ENCODE measurements around the gene IL1RL2. TPM values are rescaled to one million over a fixed set of nuclear protein-coding genes. Genes with fewer than 3 reads are reported as not detected.

IL1RL2 gene
- total RNA-seq, 1 donor from 2014 or later: not detected

DNA sequence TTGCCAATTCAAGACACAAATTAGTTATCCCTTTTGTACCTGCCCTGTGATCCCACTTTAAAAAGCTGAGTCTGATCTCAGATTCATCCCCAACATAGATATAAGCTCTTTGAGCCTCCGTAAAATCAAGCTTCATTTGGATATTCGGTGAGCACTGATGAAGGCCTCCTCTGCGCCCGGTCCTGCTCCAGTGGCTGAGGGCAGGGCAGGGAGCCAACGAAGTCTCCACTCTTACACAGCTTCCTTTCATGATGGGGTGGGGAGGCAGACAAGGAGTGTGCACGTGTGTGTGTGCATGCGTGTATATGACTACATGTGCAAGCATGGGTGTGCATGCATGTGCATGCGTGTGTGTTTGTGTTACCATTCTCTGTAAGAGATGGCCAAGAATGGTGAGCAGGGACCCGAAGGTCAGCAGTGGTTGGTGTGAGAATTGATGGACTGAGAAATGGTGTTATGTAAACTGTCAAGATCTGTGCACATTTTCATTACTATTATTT is 43.6 kb downstream of the IL1RL2 start:
- Histone ChIP-seq H3K4me3 (no peak overlapping the region), H3K4me1 (peaks cover 27% of the 10 kb centered on the region), H3K27ac (no peak overlapping the region), H3K36me3 (no peaks in the 10 kb centered on the region), H3K9me3 (no peaks in the 10 kb centered on the region), H3K27me3 (ENCODE audit: low read depth) (no peaks in the 10 kb centered on the region)
- intact Hi-C loops (cut with DNase I): no loop called here
- DNase-seq (no peak), ATAC-seq (no peak)
- TF ChIP-seq, protein P1, sequence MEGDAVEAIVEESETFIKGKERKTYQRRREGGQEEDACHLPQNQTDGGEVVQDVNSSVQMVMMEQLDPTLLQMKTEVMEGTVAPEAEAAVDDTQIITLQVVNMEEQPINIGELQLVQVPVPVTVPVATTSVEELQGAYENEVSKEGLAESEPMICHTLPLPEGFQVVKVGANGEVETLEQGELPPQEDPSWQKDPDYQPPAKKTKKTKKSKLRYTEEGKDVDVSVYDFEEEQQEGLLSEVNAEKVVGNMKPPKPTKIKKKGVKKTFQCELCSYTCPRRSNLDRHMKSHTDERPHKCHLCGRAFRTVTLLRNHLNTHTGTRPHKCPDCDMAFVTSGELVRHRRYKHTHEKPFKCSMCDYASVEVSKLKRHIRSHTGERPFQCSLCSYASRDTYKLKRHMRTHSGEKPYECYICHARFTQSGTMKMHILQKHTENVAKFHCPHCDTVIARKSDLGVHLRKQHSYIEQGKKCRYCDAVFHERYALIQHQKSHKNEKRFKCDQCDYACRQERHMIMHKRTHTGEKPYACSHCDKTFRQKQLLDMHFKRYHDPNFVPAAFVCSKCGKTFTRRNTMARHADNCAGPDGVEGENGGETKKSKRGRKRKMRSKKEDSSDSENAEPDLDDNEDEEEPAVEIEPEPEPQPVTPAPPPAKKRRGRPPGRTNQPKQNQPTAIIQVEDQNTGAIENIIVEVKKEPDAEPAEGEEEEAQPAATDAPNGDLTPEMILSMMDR (IDR thresholded peaks at IDR 0.05): no peak

DNA sequence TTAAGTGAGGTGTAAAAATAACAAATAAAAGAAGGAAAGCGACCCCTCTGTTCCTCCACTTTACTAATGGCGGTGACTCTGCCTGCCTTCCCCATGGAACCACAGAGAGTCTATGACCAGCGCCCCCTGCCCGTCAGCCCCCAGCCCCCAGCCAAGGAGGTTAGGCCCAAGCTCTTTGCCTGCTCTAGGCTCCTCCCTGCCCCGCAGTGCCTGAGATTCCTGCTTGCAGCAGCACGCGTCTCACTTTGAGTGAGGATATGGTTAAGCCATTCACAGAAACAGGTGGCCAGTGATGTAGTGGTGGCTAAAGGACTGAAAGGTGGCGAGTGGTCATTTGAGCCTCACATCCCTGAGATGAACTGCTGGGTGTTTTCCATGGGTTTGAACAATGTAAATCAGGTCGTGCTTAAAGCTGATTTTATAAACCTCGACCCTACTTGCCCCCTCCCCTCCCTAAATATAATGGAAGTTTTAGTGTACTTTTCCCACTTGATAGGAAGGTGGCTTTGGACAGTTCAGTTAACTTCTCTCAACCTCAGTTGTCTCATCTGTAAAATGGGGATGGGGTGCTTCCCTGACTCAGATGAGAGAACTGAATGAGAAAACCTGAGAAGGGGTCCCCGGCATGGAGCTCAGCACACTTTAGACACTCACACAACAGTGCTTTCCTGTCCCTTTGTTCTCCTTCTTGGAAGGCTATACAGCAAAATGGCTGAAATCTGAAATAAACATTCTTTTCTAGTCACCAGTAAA is 46.5 kb downstream of the IL1RL2 start:
- Histone ChIP-seq H3K4me3 (no peak overlapping the region), H3K36me3 (no peaks in the 10 kb centered on the region), H3K4me1 (peaks cover 10% of the 10 kb centered on the region), H3K27me3 (ENCODE audit: low read depth) (no peaks in the 10 kb centered on the region), H3K9me3 (no peaks in the 10 kb centered on the region), H3K27ac (no peak overlapping the region)
- ATAC-seq (no peak), DNase-seq (no peak)
- intact Hi-C loops (cut with DNase I): no loop called here
- TF ChIP-seq, protein P1 (IDR thresholded peaks at IDR 0.05): no peak

DNA sequence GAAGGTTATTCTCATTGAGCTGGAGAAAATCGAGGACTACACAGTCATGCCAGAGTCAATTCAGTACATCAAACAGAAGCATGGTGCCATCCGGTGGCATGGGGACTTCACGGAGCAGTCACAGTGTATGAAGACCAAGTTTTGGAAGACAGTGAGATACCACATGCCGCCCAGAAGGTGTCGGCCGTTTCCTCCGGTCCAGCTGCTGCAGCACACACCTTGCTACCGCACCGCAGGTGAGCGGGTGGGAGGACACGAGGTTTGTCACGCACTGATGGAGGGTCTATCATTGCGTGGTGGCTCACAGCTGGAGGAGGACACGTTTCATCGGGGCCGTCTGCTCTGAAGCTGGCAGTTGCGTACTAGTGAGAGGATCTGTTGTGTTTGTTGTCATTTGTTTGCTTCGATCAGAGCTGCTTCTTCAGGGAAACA is 48.2 kb downstream of the IL1RL2 start:
- DNase-seq (no peak), ATAC-seq (no peak)
- H3K27me3 ChIP-seq (ENCODE audit: low read depth): no peaks in the 10 kb centered on the region
- TF ChIP-seq, protein P1 (IDR thresholded peaks at IDR 0.05): no peak
- no peak overlapping the region for H3K4me3 ChIP-seq
- no peaks in the 10 kb centered on the region for H3K36me3 ChIP-seq
- no peaks in the 10 kb centered on the region for H3K9me3 ChIP-seq
- no peak overlapping the region for H3K27ac ChIP-seq
- intact Hi-C loops (cut with DNase I): no loop called here
- peaks cover 1% of the 10 kb centered on the region for H3K4me1 ChIP-seq

DNA sequence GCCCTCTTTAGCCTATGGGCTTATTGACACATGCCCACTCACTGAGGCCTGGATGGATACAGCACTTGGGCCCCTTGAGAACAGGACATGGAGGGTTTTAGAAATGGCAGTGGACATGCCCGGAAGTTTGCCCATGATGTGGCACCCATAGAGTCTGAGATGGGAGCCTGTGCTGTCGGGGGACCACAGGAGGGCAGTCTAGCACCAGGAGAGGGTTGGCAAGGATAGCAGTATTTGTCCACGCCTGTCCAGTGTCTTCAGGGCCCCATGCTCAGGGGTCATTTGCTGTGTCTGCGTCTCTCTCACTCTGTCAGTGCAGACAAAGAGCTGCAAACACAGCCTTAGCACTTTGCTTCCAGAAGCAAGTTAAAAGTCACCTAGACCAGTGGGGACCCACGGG is 48.7 kb downstream of the IL1RL2 start:
- Histone ChIP-seq H3K4me1 (peaks cover 6% of the 10 kb centered on the region), H3K27me3 (ENCODE audit: low read depth) (no peaks in the 10 kb centered on the region), H3K36me3 (no peaks in the 10 kb centered on the region), H3K9me3 (no peaks in the 10 kb centered on the region), H3K4me3 (no peak overlapping the region), H3K27ac (no peak overlapping the region)
- TF ChIP-seq, protein P1 (IDR thresholded peaks at IDR 0.05): peak; percentile 40
- peak; percentile 44 to 58 for ATAC-seq
- intact Hi-C loops (cut with DNase I): no loop called here
- no peak for DNase-seq

DNA sequence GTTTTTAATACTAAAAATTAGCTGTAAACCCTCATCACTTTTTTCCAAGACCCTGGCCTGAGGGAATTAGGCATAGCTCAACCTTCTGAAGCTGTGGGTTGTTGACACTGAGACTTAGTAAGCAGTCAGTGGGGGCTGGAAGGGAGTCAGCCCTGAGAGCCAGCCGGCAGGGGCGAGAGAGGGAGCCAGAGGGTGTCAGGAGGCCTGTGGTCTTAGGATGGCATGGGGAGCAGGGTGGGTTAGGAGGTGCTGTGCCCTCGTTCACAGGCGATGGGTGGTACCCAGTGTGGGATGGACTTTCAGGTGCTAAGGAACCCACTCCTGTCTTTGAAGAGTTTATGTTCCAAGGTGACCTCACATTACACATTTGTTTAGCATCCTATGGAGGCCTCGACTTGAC is 49.3 kb downstream of the IL1RL2 start:
- H3K27ac ChIP-seq: no peak overlapping the region
- no peaks in the 10 kb centered on the region for H3K36me3 ChIP-seq
- DNase-seq (no peak), ATAC-seq (no peak)
- no peaks in the 10 kb centered on the region for H3K27me3 ChIP-seq (ENCODE audit: low read depth)
- TF ChIP-seq, protein P1 (IDR thresholded peaks at IDR 0.05): no peak
- intact Hi-C loops (cut with DNase I): no loop called here
- no peak overlapping the region for H3K4me3 ChIP-seq
- no peaks in the 10 kb centered on the region for H3K9me3 ChIP-seq
- peaks cover 12% of the 10 kb centered on the region for H3K4me1 ChIP-seq

All from lower lobe of right lung (tissue), 2 donors.